ENCODE results near the gene GRIK4.
A peak's percentile ranks its signal among the peaks of the same experiment; 100 is the strongest.

Gene GRIK4

GRCh38 chr11:120818097-120818496 is 306.5 kb downstream of the GRIK4 start:
- no peak for DNase-seq

GRCh38 chr11:120819003-120819402 is 307.5 kb downstream of the GRIK4 start:
- no peak for DNase-seq

- DNase-seq, result no peak
These were observed 308.2 kb downstream of the GRIK4 start for GRCh38 chr11:120819437-120820365.

- no peak for DNase-seq
These were observed 311.6 kb downstream of the GRIK4 start for GRCh38 chr11:120823159-120823558.

- no peak for DNase-seq
These were observed 312.7 kb downstream of the GRIK4 start for GRCh38 chr11:120824242-120824641.

- DNase-seq, result no peak
These were observed 315.6 kb downstream of the GRIK4 start for GRCh38 chr11:120827198-120827597.

- DNase-seq, result no peak
These were observed 316.3 kb downstream of the GRIK4 start for GRCh38 chr11:120827820-120828219.

- DNase-seq, result no peak
These were observed 317.3 kb downstream of the GRIK4 start for GRCh38 chr11:120828847-120829246.

- DNase-seq, result peak; percentile 21
These were observed 318.6 kb downstream of the GRIK4 start for GRCh38 chr11:120830085-120830620.

GRCh38 chr11:120832481-120833238 is 321.1 kb downstream of the GRIK4 start:
- no peak for DNase-seq

GRCh38 chr11:120834686-120835210 is 323.2 kb downstream of the GRIK4 start:
- no peak for DNase-seq

GRCh38 chr11:120835601-120836228 is 324.2 kb downstream of the GRIK4 start:
- DNase-seq, result no peak

- DNase-seq, result no peak
These were observed 326.1 kb downstream of the GRIK4 start for GRCh38 chr11:120837696-120838095.

- no peak for DNase-seq
These were observed 327.7 kb downstream of the GRIK4 start for GRCh38 chr11:120839201-120839600.

- DNase-seq, result no peak
These were observed 328.4 kb downstream of the GRIK4 start for GRCh38 chr11:120839846-120840402.

- no peak for DNase-seq
These were observed 329.1 kb downstream of the GRIK4 start for GRCh38 chr11:120840661-120841060.

GRCh38 chr11:120841074-120841473 is 329.5 kb downstream of the GRIK4 start:
- no peak for DNase-seq

GRCh38 chr11:120842195-120842594 is 330.6 kb downstream of the GRIK4 start:
- no peak for DNase-seq

GRCh38 chr11:120853435-120853834 is 341.9 kb downstream of the GRIK4 start:
- no peak for DNase-seq

GRCh38 chr11:120854988-120855387 is 343.4 kb downstream of the GRIK4 start:
- DNase-seq, result no peak

GRCh38 chr11:120857508-120857907 is 346.0 kb downstream of the GRIK4 start:
- DNase-seq, result no peak

GRCh38 chr11:120858740-120859139 is 347.2 kb downstream of the GRIK4 start:
- peak; percentile 43 for DNase-seq
